Right lobe of liver (tissue), 4 donors: Measurements from ENCODE around the gene TIAL1.
"Not testable (repeated sequence)": the region's sequence is repeated elsewhere in the genome, so short reads cannot be mapped to it uniquely, and the experiment has no call there.

Experiments used
- POLR2A ChIP-seq: fragments of 450-650 bp; IDR thresholded peaks from one replicate; pipeline ENCODE4 v1.6.1; 2017; ENCODE audit warnings: antibody characterized with exemption, mild to moderate bottlenecking
- TF ChIP-seq, protein P1 (sequence below), 4 donors: fragments of 200-600 bp in 3 of 4; fragments of 450-650 bp in 1 of 4; IDR thresholded peaks; one replicate each; pipeline versions ENCODE4 v1.5.1 to v1.8.0; 2016 to 2022; ENCODE audit warnings: antibody characterized with exemption in 4 of 4, mild to moderate bottlenecking in 2 of 4
- donor health status: DM: no; HTN: no; CAD: no.
- donor health status: DM: no; HTN: no; CAD: no.
- donor health status: DM: no; HTN: yes; CAD: no.

GRCh38 chr10:119556081-119556480 lies 40.7 kb downstream of the TIAL1 start:
- TF ChIP-seq, protein P1, sequence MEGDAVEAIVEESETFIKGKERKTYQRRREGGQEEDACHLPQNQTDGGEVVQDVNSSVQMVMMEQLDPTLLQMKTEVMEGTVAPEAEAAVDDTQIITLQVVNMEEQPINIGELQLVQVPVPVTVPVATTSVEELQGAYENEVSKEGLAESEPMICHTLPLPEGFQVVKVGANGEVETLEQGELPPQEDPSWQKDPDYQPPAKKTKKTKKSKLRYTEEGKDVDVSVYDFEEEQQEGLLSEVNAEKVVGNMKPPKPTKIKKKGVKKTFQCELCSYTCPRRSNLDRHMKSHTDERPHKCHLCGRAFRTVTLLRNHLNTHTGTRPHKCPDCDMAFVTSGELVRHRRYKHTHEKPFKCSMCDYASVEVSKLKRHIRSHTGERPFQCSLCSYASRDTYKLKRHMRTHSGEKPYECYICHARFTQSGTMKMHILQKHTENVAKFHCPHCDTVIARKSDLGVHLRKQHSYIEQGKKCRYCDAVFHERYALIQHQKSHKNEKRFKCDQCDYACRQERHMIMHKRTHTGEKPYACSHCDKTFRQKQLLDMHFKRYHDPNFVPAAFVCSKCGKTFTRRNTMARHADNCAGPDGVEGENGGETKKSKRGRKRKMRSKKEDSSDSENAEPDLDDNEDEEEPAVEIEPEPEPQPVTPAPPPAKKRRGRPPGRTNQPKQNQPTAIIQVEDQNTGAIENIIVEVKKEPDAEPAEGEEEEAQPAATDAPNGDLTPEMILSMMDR (IDR thresholded peaks at IDR 0.05): not testable (repeated sequence)
- TF ChIP-seq POLR2A: not testable (repeated sequence)
